ENCODE measurements around the gene GCN1.
A peak's percentile ranks its signal among the peaks of the same experiment; 100 is the strongest.

GCN1 gene

GRCh38 chr12:120229071-120229486 lies 34.6 kb upstream of the GCN1 start:
- ChIA-PET POLR2A (interaction anchor here (1.5 to 10.5 kb wide), 5 partner anchors 14 to 62 kb away, joined by 4 to 194 read pairs (median 126); partner anchors contain the start of genes PXN, RNU4-1, RNU4-2 and RPLP0), CTCF (interaction anchor here (0.5 to 14.3 kb wide), 28 partner anchors 11 to 881 kb away, joined by 3 to 581 read pairs (median 6); partner anchors contain the start of genes PXN, RNU4-1, RNU4-2 and RPLP0)
- peak overlapping the region; percentile 4; the same call in 1 of the 2 replicates for H3K27ac ChIP-seq (ENCODE audit: extremely low read depth, low read depth, low read length)
- H3K4me3 ChIP-seq (ENCODE audit: low read depth, low read length) = no peak overlapping the region
- no peaks in the 10 kb centered on the region for H3K9me3 ChIP-seq (ENCODE audit: control insufficient read depth, insufficient read depth, low read depth, low read length)
- peak; percentile 30; the same call in 1 of the 2 replicates for TF ChIP-seq ZBTB44 (tag by site-specific recombination; IDR thresholded peaks at IDR 0.05)
- peak; percentile 12; the same call in 1 of the 2 replicates for TF ChIP-seq ZXDB (tag by site-specific recombination; IDR thresholded peaks at IDR 0.05)
- peak; percentile 67 for TF ChIP-seq EGR2 (tag by site-specific recombination; IDR thresholded peaks at IDR 0.05; ENCODE audit: low read depth)
- peak; percentile 57; the same call in 1 of the 2 replicates for TF ChIP-seq ZFHX2 (tag by site-specific recombination; conservative IDR thresholded peaks at IDR 0.05)
- no peak for TF ChIP-seq ZBTB10 (tag by site-specific recombination; IDR thresholded peaks at IDR 0.05)
- TF ChIP-seq ZNF701 (tag by site-specific recombination; IDR thresholded peaks at IDR 0.05) = no peak
- peaks cover 42% of the 10 kb centered on the region for H3K4me1 ChIP-seq (ENCODE audit: control insufficient read depth, insufficient read depth, low read length)
- peaks cover 0 to 8% of the 10 kb centered on the region in 2 experiments; a peak in 1 of 3 replicates for H3K36me3 ChIP-seq (ENCODE audit: control insufficient read depth in 2 of 2, insufficient read depth in 1 of 2, low read length in 2 of 2)

GRCh38 chr12:120228291-120229070 lies 34.0 kb upstream of the GCN1 start:
- peaks cover 0 to 13% of the 10 kb centered on the region in 2 experiments; a peak in 1 of 3 replicates for H3K36me3 ChIP-seq (ENCODE audit: control insufficient read depth in 2 of 2, insufficient read depth in 1 of 2, low read length in 2 of 2)
- no peak overlapping the region for H3K4me3 ChIP-seq (ENCODE audit: low read depth, low read length)
- H3K9me3 ChIP-seq (ENCODE audit: control insufficient read depth, insufficient read depth, low read depth, low read length) = no peaks in the 10 kb centered on the region
- peak overlapping the region; percentile 4; the same call in 1 of the 2 replicates for H3K27ac ChIP-seq (ENCODE audit: extremely low read depth, low read depth, low read length)
- peaks cover 42% of the 10 kb centered on the region for H3K4me1 ChIP-seq (ENCODE audit: control insufficient read depth, insufficient read depth, low read length)
- ChIA-PET CTCF (interaction anchor here (0.5 to 14.3 kb wide), 40 partner anchors 8 to 881 kb away, joined by 3 to 581 read pairs (median 6); partner anchors contain the start of genes PXN, RNU4-1, RNU4-2 and RPLP0), POLR2A (interaction anchor here (0.7 to 10.5 kb wide), 7 partner anchors 21 to 63 kb away, joined by 3 to 194 read pairs (median 6); partner anchors contain the start of genes PXN, RNU4-1, RNU4-2 and RPLP0)
- no peak for TF ChIP-seq ZNF624 (tag by site-specific recombination; IDR thresholded peaks at IDR 0.05)
- no peak for TF ChIP-seq ZNF560 (tag by site-specific recombination; IDR thresholded peaks at IDR 0.05; ENCODE audit: borderline replicate concordance)
- TF ChIP-seq ZNF335 (tag by site-specific recombination; conservative IDR thresholded peaks at IDR 0.05) = 0 out of 2 replicates have a peak, but pooled peaks have one; percentile 27
- no peak for TF ChIP-seq ZNF214 (tag by site-specific recombination; IDR thresholded peaks at IDR 0.05; ENCODE audit: borderline replicate concordance)
- TF ChIP-seq ZNF223 (tag by site-specific recombination; IDR thresholded peaks at IDR 0.05) = no peak
- no peak for TF ChIP-seq YY2 (tag by site-specific recombination; IDR thresholded peaks at IDR 0.05)
- TF ChIP-seq ZBTB17 (tag by site-specific recombination; IDR thresholded peaks at IDR 0.05) = peak; percentile 59
- TF ChIP-seq ZNF350 (tag by site-specific recombination; IDR thresholded peaks at IDR 0.05) = no peak
- TF ChIP-seq ZBTB26 (tag by site-specific recombination; optimal IDR thresholded peaks at IDR 0.05) = peak; percentile 27
- TF ChIP-seq ZFP69B (tag by site-specific recombination; IDR thresholded peaks at IDR 0.05) = no peak
- TF ChIP-seq, protein P1, sequence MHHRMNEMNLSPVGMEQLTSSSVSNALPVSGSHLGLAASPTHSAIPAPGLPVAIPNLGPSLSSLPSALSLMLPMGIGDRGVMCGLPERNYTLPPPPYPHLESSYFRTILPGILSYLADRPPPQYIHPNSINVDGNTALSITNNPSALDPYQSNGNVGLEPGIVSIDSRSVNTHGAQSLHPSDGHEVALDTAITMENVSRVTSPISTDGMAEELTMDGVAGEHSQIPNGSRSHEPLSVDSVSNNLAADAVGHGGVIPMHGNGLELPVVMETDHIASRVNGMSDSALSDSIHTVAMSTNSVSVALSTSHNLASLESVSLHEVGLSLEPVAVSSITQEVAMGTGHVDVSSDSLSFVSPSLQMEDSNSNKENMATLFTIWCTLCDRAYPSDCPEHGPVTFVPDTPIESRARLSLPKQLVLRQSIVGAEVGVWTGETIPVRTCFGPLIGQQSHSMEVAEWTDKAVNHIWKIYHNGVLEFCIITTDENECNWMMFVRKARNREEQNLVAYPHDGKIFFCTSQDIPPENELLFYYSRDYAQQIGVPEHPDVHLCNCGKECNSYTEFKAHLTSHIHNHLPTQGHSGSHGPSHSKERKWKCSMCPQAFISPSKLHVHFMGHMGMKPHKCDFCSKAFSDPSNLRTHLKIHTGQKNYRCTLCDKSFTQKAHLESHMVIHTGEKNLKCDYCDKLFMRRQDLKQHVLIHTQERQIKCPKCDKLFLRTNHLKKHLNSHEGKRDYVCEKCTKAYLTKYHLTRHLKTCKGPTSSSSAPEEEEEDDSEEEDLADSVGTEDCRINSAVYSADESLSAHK (tag by site-specific recombination; IDR thresholded peaks at IDR 0.05) = no peak
- TF ChIP-seq ZSCAN5A (tag by site-specific recombination; IDR thresholded peaks at IDR 0.05) = no peak
- no peak; the same call in 1 of the 2 replicates for TF ChIP-seq KLF16 (tag by site-specific recombination; IDR thresholded peaks at IDR 0.05)
- TF ChIP-seq, protein P2, sequence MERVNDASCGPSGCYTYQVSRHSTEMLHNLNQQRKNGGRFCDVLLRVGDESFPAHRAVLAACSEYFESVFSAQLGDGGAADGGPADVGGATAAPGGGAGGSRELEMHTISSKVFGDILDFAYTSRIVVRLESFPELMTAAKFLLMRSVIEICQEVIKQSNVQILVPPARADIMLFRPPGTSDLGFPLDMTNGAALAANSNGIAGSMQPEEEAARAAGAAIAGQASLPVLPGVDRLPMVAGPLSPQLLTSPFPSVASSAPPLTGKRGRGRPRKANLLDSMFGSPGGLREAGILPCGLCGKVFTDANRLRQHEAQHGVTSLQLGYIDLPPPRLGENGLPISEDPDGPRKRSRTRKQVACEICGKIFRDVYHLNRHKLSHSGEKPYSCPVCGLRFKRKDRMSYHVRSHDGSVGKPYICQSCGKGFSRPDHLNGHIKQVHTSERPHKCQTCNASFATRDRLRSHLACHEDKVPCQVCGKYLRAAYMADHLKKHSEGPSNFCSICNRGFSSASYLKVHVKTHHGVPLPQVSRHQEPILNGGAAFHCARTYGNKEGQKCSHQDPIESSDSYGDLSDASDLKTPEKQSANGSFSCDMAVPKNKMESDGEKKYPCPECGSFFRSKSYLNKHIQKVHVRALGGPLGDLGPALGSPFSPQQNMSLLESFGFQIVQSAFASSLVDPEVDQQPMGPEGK (tag by site-specific recombination; IDR thresholded peaks at IDR 0.05) = peak; percentile 67
